NK-92 (cell line): ENCODE results near the gene MED13.
"Not testable (repeated sequence)": the region's sequence is repeated elsewhere in the genome, so short reads cannot be mapped to it uniquely, and the experiment has no call there.

Experiments
- DNase-seq: peaks from one replicate; lab custom pipeline; 2025; ENCODE audit not compliant: unreplicated experiment; lab: John Stamatoyannopoulos, UW

MED13 gene

DNA sequence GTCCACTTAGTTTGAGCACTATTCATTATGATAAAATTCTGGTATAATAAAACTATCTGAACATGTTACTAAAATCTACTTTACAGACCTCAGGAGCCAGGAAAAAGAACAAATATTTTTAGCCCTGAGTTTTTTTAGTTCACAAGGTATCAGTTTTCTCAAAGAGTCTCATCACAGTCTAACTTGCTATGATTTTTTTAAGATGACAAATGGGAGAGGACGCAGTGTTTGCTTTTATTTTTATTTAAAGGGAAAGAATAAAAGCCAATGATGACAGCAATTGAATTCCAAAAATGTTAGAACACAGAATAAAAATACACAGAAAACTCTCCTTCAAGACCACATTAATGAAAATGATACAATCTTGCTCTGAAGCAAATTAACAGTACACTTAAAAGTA lies 7.4 kb downstream of the MED13 start:
- DNase-seq: no peak

DNA sequence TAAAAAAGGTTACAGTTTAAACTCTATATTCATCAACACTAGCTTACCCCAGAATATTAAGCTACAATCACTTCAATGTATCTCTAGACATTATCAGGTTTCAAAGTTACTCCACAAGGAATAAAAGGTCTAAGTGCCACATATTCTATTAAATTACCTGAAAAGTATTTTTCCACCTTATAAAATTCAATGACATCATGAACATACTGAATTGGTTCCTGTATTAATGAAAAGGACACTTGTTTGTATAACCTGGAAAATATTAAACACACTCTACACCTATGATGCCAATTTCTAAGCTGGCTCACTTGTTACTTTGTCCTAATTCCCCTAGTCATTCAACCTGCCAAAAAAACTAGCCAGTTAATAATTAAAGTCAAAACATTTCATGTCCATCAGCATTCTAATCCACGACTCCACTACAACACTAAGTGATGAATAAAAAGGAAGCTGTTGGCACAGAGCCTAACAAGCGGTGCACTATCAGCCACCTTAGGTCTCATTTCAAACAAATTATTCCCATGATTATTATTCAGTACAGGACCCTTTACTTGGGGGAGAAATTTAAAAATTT lies 12.2 kb downstream of the MED13 start:
- DNase-seq: no peak

GRCh38 chr17:62051053-62051452 lies 14.0 kb downstream of the MED13 start:
- DNase-seq: no peak

- no peak for DNase-seq
Observed at GRCh38 chr17:62049299-62049698, 15.8 kb downstream of the MED13 start.

GRCh38 chr17:62048262-62048661 lies 16.8 kb downstream of the MED13 start:
- no peak for DNase-seq

DNA sequence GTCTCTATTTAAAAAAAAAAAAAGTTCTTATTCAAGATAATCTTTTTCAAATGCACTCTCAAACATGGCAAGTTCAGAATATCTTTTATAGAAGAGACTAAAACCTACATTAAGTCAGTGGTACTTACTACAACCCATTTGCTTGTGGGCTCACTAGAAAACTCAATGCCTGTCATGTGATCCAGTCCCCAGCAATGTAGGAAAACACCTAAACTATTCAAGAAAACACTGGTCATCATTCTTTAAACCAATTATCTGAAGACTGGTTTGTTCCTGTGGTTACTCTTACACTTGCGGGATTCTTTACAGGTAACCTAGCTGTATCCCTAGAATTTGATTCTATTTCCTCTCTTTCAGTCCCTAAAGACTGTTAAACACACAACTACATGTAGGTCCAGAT lies 19.6 kb downstream of the MED13 start:
- no peak for DNase-seq

GRCh38 chr17:62045109-62045508 lies 20.0 kb downstream of the MED13 start:
- no peak for DNase-seq

DNA sequence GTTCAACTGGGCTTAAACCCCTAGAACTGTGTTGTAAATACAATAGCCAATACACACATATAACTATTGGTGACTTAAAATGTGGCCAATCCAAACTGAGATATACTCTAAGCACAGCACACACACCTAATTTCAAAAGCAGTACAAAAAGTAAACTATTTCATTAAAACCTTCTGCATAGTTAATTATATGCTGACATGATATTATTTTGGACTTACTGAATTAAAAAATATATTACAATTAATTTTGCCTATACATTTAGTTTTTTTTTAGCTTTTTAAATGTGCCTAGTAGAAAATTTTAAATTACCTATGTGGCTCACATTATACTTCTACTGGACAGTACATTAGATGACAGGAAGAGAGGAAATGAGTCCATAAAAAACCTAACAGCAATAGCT lies 21.5 kb downstream of the MED13 start:
- DNase-seq: no peak

GRCh38 chr17:62043140-62043539 lies 21.9 kb downstream of the MED13 start:
- DNase-seq: no peak

DNA sequence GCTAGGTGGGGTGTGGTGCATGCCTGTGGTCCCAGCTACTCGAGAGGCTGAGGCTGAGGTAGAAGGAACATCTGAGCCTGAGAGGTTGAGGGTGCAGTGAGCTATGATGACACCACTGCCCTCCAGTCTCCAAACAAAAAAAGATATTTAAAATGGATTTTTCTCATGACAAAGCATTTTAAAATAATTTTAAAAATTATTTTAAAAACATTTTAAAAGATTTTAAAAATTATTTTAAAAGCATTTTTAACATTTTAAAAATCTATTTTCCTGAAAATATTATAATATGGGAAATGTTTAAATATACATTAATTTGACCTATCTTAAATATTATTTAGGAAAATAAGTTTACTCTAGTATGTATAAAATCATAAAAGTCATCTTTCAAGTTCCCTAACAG lies 26.8 kb downstream of the MED13 start:
- no peak for DNase-seq

DNA sequence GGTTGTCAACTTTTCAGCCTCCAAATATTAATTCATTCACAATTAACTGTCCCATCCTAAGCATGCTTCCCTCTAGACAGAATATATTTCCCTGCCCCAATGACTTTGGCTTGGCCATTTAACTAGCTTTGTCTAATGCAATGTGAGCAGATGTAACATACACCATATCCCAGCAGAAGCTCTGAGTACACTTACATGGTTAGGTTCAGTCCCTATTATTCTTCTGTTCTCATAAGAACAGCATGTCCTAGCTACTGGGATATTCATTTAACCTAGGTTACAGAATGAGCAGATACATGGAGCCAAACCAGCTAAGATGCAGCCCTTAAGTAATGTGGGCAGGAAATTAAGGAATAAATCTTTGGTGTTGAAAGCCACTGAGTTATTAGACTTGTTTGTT lies 31.8 kb downstream of the MED13 start:
- DNase-seq: no peak

- no peak for DNase-seq
Observed at GRCh38 chr17:62032480-62032879, 32.6 kb downstream of the MED13 start.

DNA sequence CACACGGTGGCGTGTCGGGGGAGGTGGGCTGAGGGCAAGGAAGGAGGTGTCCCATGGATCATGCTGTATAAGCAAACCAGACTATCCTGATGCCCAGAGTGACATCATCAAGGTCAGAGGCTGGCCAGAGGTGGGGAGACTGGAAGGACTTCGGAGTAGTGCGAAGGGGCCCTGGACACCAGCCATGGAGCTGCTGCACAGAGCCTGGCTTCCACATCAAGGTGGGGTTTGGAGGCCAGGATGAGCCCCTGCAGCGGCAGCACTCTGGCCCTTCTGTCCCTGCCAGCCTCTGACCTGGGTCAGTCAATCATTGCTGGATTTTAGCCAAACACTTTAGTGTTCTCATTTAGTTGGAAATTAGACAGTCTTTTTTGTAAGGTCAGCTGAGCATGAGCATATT lies 34.8 kb downstream of the MED13 start:
- no peak for DNase-seq

DNA sequence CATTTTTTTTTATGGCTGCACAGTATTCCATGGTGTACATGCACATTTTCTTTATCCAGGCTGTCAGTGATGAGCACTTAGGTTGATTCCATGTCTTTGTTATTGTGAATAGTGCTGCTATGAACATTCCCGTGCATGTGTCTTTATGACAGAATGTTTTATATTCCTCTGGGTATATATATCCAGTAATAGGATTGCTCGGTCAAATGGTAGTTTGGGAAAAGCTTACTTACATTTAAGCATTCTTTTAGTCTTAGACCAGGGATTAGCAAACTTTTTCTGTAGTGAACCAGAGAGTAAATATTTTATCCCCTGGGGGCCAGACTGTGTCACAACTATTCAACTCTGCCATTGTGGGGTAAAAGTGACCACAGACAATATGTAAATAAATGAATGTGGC lies 40.2 kb downstream of the MED13 start:
- DNase-seq: no peak

GRCh38 chr17:62017912-62018311 lies 47.2 kb downstream of the MED13 start:
- DNase-seq: no peak

DNA sequence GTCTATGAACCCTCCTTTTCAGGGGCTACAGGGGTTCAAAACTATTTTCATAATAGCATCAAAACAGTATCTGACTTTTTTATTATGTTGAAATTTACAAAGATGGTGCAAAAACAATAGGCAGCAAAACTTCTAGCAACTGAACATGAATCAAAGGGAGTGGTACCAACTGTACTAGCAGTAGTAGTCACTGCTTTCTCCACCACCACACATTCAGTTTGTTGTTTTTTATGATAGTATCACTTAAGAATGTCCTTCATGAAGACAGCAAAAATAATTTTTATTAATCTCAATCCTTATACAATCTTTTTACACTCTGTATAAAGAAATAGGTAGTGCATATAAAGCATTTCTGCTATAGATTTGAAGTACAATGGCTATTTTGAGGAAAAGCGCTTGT lies 47.6 kb downstream of the MED13 start:
- no peak for DNase-seq

DNA sequence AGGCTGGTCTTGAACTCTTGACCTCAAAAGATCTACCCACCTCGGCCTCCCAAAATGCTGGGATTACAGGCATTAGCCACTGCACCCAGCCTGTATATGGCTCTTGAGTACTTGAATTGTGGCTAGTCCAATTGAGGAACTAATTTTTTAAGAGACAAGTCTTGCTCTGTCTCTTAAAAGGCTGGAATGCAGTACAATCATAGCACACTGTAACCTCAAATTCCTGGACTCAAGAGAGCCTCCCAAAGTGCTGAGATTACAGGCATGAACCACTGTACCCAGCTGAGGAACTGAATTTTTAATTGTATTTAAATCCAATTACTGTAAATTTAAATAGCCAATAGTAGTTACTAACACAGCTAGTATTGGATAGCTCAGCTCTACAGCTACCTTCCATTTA lies 50.6 kb downstream of the MED13 start:
- no peak for DNase-seq

DNA sequence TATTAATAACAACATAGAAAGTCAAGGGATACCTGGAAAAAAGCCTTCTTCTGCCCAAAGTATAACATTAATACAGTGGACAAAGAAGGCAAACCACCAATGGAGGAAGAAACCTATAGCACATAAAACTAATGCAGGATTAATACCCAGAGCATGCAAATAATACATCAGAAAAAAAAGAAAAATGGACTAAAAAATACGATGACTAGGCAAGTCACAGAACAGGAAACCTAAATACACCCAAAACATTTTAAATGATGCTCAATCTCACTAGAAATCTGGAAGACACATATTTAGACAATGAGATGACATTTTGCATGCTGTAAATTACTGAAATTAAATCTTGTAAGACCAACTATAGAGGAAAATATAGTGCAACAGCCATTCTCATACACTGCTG lies 55.9 kb downstream of the MED13 start:
- DNase-seq: no peak

- no peak for DNase-seq
Observed at GRCh38 chr17:62008294-62008693, 56.8 kb downstream of the MED13 start.

- no peak for DNase-seq
Observed at GRCh38 chr17:62004388-62004787, 60.7 kb downstream of the MED13 start.

GRCh38 chr17:62003141-62003540 lies 61.9 kb downstream of the MED13 start:
- not testable (repeated sequence) for DNase-seq

DNA sequence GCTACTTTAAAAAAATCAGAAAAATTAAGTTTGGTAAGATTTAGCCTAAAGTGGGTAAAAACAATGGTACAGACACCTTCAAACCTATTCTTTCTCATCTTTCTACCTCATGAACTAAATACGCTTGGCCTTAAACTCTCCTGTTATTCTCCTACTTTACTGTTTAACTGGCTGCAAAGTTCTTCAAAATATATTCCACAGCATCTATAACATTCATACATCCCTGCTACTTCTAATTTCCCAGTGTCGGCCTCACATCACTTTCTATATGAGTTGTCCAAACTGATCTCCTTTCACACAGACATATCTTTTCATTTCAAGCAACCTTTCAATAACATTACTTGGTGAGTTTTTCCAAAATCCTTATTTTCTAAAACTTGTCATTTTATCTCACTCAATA lies 64.0 kb downstream of the MED13 start:
- no peak for DNase-seq

DNA sequence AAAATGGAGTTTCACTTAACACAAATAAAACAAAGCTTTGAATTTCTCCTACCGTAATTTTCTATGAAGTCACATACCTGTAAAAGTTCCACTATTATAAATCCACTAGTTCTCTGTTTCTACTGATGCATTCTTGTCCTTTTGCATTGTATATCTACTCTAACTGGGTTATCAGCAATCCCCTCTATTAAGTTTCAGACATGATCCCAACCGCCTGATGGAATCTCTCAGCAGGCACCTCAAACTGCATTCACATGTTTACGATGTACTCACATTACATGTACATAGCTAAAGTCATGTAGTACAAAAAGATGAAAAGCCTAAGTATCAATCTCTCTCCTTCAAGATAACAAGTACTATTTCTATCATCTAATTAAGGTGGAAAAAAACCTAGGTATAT lies 64.9 kb downstream of the MED13 start:
- no peak for DNase-seq

DNA sequence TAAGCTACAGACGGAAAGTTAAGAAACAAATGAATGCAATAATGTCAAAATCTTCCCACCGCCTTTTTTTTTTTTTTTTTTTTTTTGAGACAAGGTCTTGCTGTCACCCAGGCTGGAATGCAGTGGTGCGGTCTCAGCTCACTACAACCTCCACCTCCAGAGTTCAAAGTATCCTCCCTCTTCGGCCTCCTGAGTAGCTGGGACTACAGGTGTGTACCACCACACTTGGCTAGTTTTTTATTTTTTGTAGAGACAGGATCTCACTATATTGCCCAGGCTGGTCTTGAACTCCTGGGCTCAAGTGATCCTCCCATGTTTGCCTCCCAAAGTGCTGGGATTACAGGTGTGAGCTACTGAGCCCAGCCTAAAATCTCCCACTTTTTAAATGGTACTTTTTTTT lies 66.5 kb downstream of the MED13 start:
- DNase-seq: not testable (repeated sequence)
